K562 (cell line): ENCODE results near the gene CPT1A. TPM values are rescaled to one million over a fixed set of nuclear protein-coding genes. Genes with fewer than 3 reads are reported as not detected.

Experiments
- L3MBTL2 ChIP-seq: fragments of 450-650 bp; IDR thresholded peaks from 2 replicates; pipeline ENCODE4 v1.6.1; 2016; ENCODE audit warnings: mild to moderate bottlenecking, moderate library complexity
- MGA ChIP-seq: fragments of 450-650 bp; IDR thresholded peaks from 2 replicates; pipeline ENCODE4 v1.6.1; 2016; ENCODE audit warnings: mild to moderate bottlenecking, moderate library complexity
- ZBTB26 ChIP-seq: fragments of 450-650 bp; formaldehyde crosslinking; IDR thresholded peaks from 2 replicates; pipeline ENCODE4 v1.4.0; 2022; ENCODE audit warnings: missing genetic modification characterization
- polyA plus RNA-seq, 8 experiments: library from polyadenylated mRNA; depleted of rRNA in 4 of 8; stranded (reverse) in 5 of 8; unstranded in 3 of 8; fragments of >200 nt; fragmentation: Nextera tagmentation in 2 of 8; fragmentation: Illumina TruSeq in 1 of 8; extraction: Ambion mirVana in 2 of 8; extraction: Trizol in 1 of 8; gene quantifications; 2 replicates each; pipeline versions ENCODE4 v1.2.1 to v1.2.3, GENCODE V29; 2011 to 2014; ENCODE audit warnings: inconsistent platforms in 1 of 8, missing spikeins in 1 of 8
- total RNA-seq, 7 experiments: library from RNA; depleted of rRNA in 6 of 7; stranded (reverse); fragments of >200 nt in 6 of 7; fragmentation: Illumina TruSeq in 2 of 7; extraction: Trizol in 2 of 7; gene quantifications; 2 replicates each; pipeline versions ENCODE4 v1.2.1 to v1.2.3, GENCODE V29; 2011 to 2021; ENCODE audit warnings: low replicate concordance in 1 of 7

Gene CPT1A
- total and polyA plus RNA-seq, 9 of the 15 experiments (the other 6 are each of a cell fraction or from before 2014, with no cell fraction given): 2.6 to 29.1 (median 12.3) TPM

GRCh38 chr11:68724293-68724692 lies 117.4 kb downstream of the CPT1A start (continued):
- peak; percentile 17; the same call in 1 of the 2 replicates for TF ChIP-seq MGA
- TF ChIP-seq ZBTB26: no peak
- 0 out of 2 replicates have a peak, but pooled peaks have one; percentile 13 for TF ChIP-seq L3MBTL2
